Measurements from ENCODE around the gene FRMD3. TPM values are rescaled to one million over a fixed set of nuclear protein-coding genes. Genes with fewer than 3 reads are reported as not detected.

The FRMD3 gene
- total RNA-seq, 1 donor from 2014 or later = 0.59 TPM

DNA sequence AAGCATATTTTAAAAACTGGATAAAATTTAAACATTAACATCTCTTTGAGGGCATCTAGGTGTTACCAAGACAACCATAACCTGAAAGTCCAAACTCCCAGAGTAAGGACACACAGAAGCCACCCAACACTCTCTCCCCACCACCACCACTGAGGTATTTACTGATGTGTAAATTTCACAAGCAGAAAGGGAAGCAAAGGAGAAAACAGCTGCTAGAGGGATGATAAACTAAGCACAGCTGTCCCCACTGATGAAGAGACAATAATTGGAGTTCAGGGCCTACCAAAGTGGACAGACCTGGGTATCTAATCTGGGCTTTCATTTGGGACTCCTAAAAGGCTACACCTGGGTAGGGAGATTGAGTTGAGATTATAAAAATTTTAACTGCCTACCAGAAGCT is 63.6 kb downstream of the FRMD3 start:
- Mint-ChIP-seq H3K36me3 (ENCODE audit: low read depth, unreplicated experiment) (no peaks in the 10 kb centered on the region), H3K4me3 (ENCODE audit: unreplicated experiment) (no peak overlapping the region), H3K4me1 (ENCODE audit: unreplicated experiment) (no peaks in the 10 kb centered on the region), H3K27me3 (ENCODE audit: unreplicated experiment) (peaks cover 2% of the 10 kb centered on the region), H3K27ac (ENCODE audit: unreplicated experiment) (no peak overlapping the region), H3K9me3 (ENCODE audit: unreplicated experiment) (no peaks in the 10 kb centered on the region)
- DNase-seq (ENCODE audit: low spot score) = no peak
- no peak for TF ChIP-seq CTCF (IDR thresholded peaks at IDR 0.05; ENCODE audit: unreplicated experiment)

GRCh38 chr9:83473488-83473971 is 64.7 kb downstream of the FRMD3 start:
- Mint-ChIP-seq H3K36me3 (ENCODE audit: low read depth, unreplicated experiment) (no peaks in the 10 kb centered on the region), H3K4me1 (ENCODE audit: unreplicated experiment) (no peaks in the 10 kb centered on the region), H3K9me3 (ENCODE audit: unreplicated experiment) (no peaks in the 10 kb centered on the region), H3K27ac (ENCODE audit: unreplicated experiment) (no peak overlapping the region), H3K27me3 (ENCODE audit: unreplicated experiment) (no peaks in the 10 kb centered on the region), H3K4me3 (ENCODE audit: unreplicated experiment) (no peak overlapping the region)
- no peak for DNase-seq (ENCODE audit: low spot score)
- TF ChIP-seq CTCF (IDR thresholded peaks at IDR 0.05; ENCODE audit: unreplicated experiment) = no peak

DNA sequence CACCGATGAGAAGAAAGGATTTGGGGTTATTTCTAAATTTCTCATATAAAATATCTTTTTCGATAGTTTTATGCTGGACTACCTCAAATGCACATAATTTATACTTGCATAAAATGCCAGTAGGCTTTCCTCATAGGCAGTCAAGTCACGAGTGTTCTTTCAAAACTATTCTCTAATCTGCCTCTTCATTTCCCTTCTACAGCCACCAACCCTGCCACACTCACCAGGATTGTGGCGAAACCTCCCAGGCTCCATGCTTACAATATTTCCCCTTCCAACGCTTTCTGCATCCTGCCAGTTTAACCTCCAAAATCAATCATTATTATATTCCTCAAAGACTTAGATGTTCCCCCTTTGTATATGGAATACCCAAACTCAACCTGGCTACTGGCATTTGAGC is 65.4 kb downstream of the FRMD3 start:
- no peak overlapping the region for H3K4me3 Mint-ChIP-seq (ENCODE audit: unreplicated experiment)

DNA sequence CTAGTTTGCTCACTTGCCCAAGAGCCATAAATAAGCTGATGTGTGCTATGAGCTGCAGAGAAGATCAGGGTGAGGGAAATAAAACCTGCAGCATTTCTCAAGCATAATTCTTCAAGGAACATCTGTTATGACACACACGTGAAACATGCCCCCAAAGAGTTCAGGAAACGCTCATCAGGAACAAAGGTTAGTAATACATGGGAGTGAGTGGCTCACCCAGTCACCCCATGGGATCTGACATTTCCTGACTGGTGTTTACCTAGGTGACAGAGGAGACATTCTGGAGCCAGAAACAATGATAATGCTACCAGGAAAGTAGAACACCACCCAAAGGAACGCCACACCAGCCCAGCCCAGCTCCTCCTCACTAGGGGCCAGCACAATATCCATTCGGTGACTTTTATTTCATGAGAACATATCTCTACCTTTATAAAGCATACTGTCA is 66.0 kb downstream of the FRMD3 start:
- Mint-ChIP-seq H3K9me3 (ENCODE audit: unreplicated experiment) (no peaks in the 10 kb centered on the region), H3K27ac (ENCODE audit: unreplicated experiment) (no peak overlapping the region), H3K27me3 (ENCODE audit: unreplicated experiment) (no peaks in the 10 kb centered on the region), H3K4me3 (ENCODE audit: unreplicated experiment) (no peak overlapping the region), H3K36me3 (ENCODE audit: low read depth, unreplicated experiment) (no peaks in the 10 kb centered on the region), H3K4me1 (ENCODE audit: unreplicated experiment) (no peaks in the 10 kb centered on the region)
- TF ChIP-seq CTCF (IDR thresholded peaks at IDR 0.05; ENCODE audit: unreplicated experiment) = no peak
- no peak for DNase-seq (ENCODE audit: low spot score)

More for the DNA sequence above, 65.4 kb downstream of the FRMD3 start:
- H3K9me3 Mint-ChIP-seq (ENCODE audit: unreplicated experiment) = no peaks in the 10 kb centered on the region
- TF ChIP-seq CTCF (IDR thresholded peaks at IDR 0.05; ENCODE audit: unreplicated experiment) = no peak
- no peaks in the 10 kb centered on the region for H3K27me3 Mint-ChIP-seq (ENCODE audit: unreplicated experiment)
- no peaks in the 10 kb centered on the region for H3K4me1 Mint-ChIP-seq (ENCODE audit: unreplicated experiment)
- DNase-seq (ENCODE audit: low spot score) = no peak
- H3K36me3 Mint-ChIP-seq (ENCODE audit: low read depth, unreplicated experiment) = no peaks in the 10 kb centered on the region
- no peak overlapping the region for H3K27ac Mint-ChIP-seq (ENCODE audit: unreplicated experiment)

DNA sequence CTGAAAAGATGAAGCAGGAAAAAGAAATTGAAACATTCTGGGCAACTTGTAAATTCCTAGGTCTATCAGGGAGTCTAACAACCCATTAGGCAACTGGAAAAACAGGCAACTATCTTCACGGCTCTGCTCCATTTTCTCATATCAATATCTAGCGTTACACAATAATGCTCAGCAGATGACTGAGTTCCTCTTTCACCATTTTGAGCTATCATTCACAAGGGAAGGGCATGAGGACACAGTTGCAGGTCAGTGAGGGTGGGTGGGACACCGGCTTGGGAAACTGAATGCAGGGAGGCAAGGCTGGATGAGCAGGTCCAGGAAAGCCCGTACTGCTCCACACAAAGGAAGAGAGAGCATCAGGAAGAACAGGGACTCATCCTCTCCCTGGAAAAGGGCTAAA is 67.0 kb downstream of the FRMD3 start:
- H3K36me3 Mint-ChIP-seq (ENCODE audit: low read depth, unreplicated experiment) = no peaks in the 10 kb centered on the region
- no peak for DNase-seq (ENCODE audit: low spot score)
- H3K27me3 Mint-ChIP-seq (ENCODE audit: unreplicated experiment) = no peaks in the 10 kb centered on the region
- no peak overlapping the region for H3K4me3 Mint-ChIP-seq (ENCODE audit: unreplicated experiment)
- no peak for TF ChIP-seq CTCF (IDR thresholded peaks at IDR 0.05; ENCODE audit: unreplicated experiment)
- no peak overlapping the region for H3K27ac Mint-ChIP-seq (ENCODE audit: unreplicated experiment)
- H3K4me1 Mint-ChIP-seq (ENCODE audit: unreplicated experiment) = no peaks in the 10 kb centered on the region
- no peaks in the 10 kb centered on the region for H3K9me3 Mint-ChIP-seq (ENCODE audit: unreplicated experiment)
